ENCODE data around the gene TBC1D5.
"Not testable (repeated sequence)": the region's sequence is repeated elsewhere in the genome, so short reads cannot be mapped to it uniquely, and the experiment has no call there.

DNA sequence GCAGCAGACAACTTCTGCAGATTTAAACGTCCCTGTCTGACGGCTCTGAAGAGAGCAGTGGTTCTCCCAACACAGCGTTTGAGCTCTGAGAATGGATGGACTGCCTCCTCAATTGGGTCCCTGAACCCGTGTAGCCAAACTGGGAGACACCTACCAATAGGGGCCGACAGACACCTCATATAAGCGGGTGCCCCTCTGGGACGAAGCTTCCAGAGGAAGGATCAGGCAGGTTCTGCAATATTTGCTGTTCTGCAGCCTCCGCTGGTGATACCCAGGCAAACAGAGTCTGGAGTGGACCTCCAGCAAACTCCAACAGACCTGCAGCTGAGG, 48.8 kb downstream of the TBC1D5 start:
- TF ChIP-seq EZH2phosphoT487 (IDR thresholded peaks at IDR 0.05; ENCODE audit: borderline replicate concordance, low read length): not testable (repeated sequence)
- TF ChIP-seq, protein P1, sequence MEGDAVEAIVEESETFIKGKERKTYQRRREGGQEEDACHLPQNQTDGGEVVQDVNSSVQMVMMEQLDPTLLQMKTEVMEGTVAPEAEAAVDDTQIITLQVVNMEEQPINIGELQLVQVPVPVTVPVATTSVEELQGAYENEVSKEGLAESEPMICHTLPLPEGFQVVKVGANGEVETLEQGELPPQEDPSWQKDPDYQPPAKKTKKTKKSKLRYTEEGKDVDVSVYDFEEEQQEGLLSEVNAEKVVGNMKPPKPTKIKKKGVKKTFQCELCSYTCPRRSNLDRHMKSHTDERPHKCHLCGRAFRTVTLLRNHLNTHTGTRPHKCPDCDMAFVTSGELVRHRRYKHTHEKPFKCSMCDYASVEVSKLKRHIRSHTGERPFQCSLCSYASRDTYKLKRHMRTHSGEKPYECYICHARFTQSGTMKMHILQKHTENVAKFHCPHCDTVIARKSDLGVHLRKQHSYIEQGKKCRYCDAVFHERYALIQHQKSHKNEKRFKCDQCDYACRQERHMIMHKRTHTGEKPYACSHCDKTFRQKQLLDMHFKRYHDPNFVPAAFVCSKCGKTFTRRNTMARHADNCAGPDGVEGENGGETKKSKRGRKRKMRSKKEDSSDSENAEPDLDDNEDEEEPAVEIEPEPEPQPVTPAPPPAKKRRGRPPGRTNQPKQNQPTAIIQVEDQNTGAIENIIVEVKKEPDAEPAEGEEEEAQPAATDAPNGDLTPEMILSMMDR (IDR thresholded peaks at IDR 0.05; ENCODE audit: low read depth, low read length, poor library complexity, severe bottlenecking): not testable (repeated sequence)
